ENCODE measurements around the gene GPR27. TPM values are rescaled to one million over a fixed set of nuclear protein-coding genes. Genes with fewer than 3 reads are reported as not detected.

GPR27 gene
- total and polyA plus RNA-seq, 2 of the 8 experiments (the other 6 are each of a cell fraction or from before 2014, with no cell fraction given): 11.3 to 12.5 TPM

DNA sequence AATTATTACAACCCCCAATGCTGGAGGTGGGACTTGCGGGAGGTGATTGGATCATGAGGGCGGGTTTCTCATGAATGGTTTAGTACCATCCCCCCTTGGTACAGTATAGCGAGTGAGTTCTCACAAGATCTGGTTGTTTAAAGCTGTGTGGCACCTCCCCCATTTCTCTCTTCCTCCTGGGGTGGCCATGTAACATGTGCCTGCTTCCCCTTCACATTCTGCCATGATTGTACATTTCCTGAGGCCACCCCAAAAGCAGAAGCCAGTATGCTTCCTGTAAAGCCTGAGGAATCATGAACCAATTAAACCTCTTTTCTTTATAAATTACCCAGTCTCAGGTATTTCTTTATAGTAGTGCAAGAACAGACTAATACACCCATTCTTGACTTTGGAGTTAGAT lies 51.5 kb downstream of the GPR27 start:
- Histone ChIP-seq H4K91ac (replicated peaks; ENCODE audit: insufficient read length, low read length) (no peak overlapping the region), H3K9ac (replicated peaks in 1 of 4; ENCODE audit: extremely low read depth in 1 of 4, low read depth in 3 of 4, low read length in 3 of 4) (no peak overlapping the region), H3K9me3 (ENCODE audit: insufficient read depth in 2 of 2, low read depth in 1 of 2, low read length in 1 of 2) (no peaks in the 10 kb centered on the region), H3K4me1 (replicated peaks in 1 of 4; ENCODE audit: control insufficient read depth in 3 of 4, insufficient read depth in 4 of 4, low read length in 3 of 4) (peaks cover 0 to 3% (median 3%) of the 10 kb centered on the region in 4 experiments; a peak in 6 of 7 replicates), H2AFZ (ENCODE audit: low read length) (no peak overlapping the region), H2BK120ac (replicated peaks; ENCODE audit: low read depth, low read length) (no peak overlapping the region), H3K27ac (ENCODE audit: low read depth, low read length) (no peak overlapping the region), H3K4me3 (ENCODE audit: extremely low read depth in 1 of 4, insufficient read depth in 2 of 4, low read depth in 3 of 4, low read length in 4 of 4) (no peak overlapping the region), H3K36me3 (ENCODE audit: control insufficient read depth in 2 of 4, insufficient read depth in 4 of 4, low read length in 3 of 4) (no peaks in the 10 kb centered on the region), H3K4ac (replicated peaks; ENCODE audit: insufficient read length, low read depth, low read length) (no peak overlapping the region), H2BK5ac (ENCODE audit: low read depth, low read length) (no peak overlapping the region), H3K18ac (ENCODE audit: extremely low read depth, low read length) (no peak overlapping the region), H3K79me1 (ENCODE audit: low read depth, low read length) (no peaks in the 10 kb centered on the region), H3K79me2 (ENCODE audit: control insufficient read depth in 1 of 2, insufficient read depth in 2 of 2, low read length in 2 of 2) (no peaks in the 10 kb centered on the region), H4K8ac (ENCODE audit: extremely low read depth, insufficient read depth, low read length) (no peak overlapping the region), H3K14ac (ENCODE audit: insufficient read length) (no peak overlapping the region), H4K5ac (ENCODE audit: insufficient read length, low read depth, low read length) (no peak overlapping the region), H4K20me1 (replicated peaks in 1 of 2; ENCODE audit: control insufficient read depth in 1 of 2, insufficient read depth in 2 of 2, low read length in 2 of 2) (no peaks in the 10 kb centered on the region), H3K23ac (ENCODE audit: insufficient read length) (no peak overlapping the region), H3K4me2 (ENCODE audit: insufficient read depth in 1 of 2, low read depth in 2 of 2, low read length in 2 of 2) (no peak overlapping the region), H2BK12ac (ENCODE audit: low read depth, low read length) (no peak overlapping the region), H3K23me2 (ENCODE audit: low read depth, low read length) (no peaks in the 10 kb centered on the region), H2AK5ac (ENCODE audit: low read depth, low read length) (no peak overlapping the region), H3K27me3 (replicated peaks in 1 of 4; ENCODE audit: control insufficient read depth in 3 of 4, extremely low read depth in 1 of 4, insufficient read depth in 3 of 4, low read length in 3 of 4) (no peaks in the 10 kb centered on the region), H2BK15ac (ENCODE audit: low read length) (no peak overlapping the region), H3K56ac (replicated peaks; ENCODE audit: insufficient read length, low read depth, low read length) (no peak overlapping the region), H2BK20ac (ENCODE audit: low read length) (no peak overlapping the region)
- TF ChIP-seq HDAC6 (IDR thresholded peaks at IDR 0.05; ENCODE audit: low read depth, low read length) (no peak), GABPA (IDR thresholded peaks at IDR 0.05; ENCODE audit: borderline replicate concordance, insufficient read depth, low read length) (no peak), PHF8 (conservative IDR thresholded peaks at IDR 0.05; ENCODE audit: low read depth, low read length) (no peak), FOSL1 (IDR thresholded peaks at IDR 0.05; ENCODE audit: insufficient read depth, low read depth, low read length) (no peak), RXRA (IDR thresholded peaks at IDR 0.05; ENCODE audit: insufficient read depth, low read depth, low read length) (no peak), CBX8 (IDR thresholded peaks at IDR 0.05; ENCODE audit: borderline replicate concordance, low read depth, low read length) (no peak), CBX5 (IDR thresholded peaks at IDR 0.05; ENCODE audit: low read depth, low read length) (no peak)
- POLR2A ChIA-PET (ENCODE audit: partially characterized antibody): no interaction called here
- WGBS, 2 experiments (ENCODE audit: extremely low coverage in 1 of 2, insufficient coverage in 1 of 2, insufficient read length in 1 of 2, insufficient replicate concordance in 2 of 2, low coverage in 1 of 2, low lambda C conversion rate in 2 of 2, missing lambda C conversion rate in 1 of 2): 81% methylated on average over 3 of the region's 3 CpGs; no CpG with 5 or more reads in 1 of the 2 experiments
- no peak for FAIRE-seq
- DNase-seq (ENCODE audit: low read depth in 1 of 2, low spot score in 2 of 2): no peak
- CTCF ChIA-PET (ENCODE audit: partially characterized antibody): interaction anchor here (0.9 to 1.5 kb wide), 3 partner anchors 9 to 89 kb away, joined by 3 to 4 read pairs (median 3); no protein-coding TSS in a partner anchor

Data from H1 (cell line).